ENCODE data around the gene CDHR4.
"Not testable (repeated sequence)": the region's sequence is repeated elsewhere in the genome, so short reads cannot be mapped to it uniquely, and the experiment has no call there.

The CDHR4 gene

DNA sequence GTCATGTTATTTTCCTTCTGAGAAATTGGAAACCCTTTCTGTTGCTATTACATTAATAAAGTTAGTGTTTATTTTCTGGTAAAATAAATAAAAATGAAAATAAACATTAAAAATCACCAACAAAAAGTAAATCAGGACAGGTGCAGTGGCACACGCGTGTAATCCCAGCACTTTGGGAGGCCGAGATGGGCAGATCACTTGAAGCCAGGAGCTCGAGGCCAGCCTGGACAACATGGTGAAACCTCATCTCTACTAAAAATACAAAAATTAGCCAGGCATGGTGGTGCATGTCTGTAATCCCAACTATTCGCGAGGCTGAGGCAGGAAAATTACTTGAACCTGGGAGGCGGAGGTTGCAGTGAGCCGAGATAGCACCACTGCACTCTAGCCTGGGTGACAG, 23.6 kb downstream of the CDHR4 start:
- not testable (repeated sequence) for H3K4me3 Mint-ChIP-seq, H3K27ac Mint-ChIP-seq, H3K27me3 Mint-ChIP-seq, ATAC-seq, DNase-seq, H3K9me3 Mint-ChIP-seq
- H3K4me1 Mint-ChIP-seq = peaks cover 41% of the 10 kb centered on the region

DNA sequence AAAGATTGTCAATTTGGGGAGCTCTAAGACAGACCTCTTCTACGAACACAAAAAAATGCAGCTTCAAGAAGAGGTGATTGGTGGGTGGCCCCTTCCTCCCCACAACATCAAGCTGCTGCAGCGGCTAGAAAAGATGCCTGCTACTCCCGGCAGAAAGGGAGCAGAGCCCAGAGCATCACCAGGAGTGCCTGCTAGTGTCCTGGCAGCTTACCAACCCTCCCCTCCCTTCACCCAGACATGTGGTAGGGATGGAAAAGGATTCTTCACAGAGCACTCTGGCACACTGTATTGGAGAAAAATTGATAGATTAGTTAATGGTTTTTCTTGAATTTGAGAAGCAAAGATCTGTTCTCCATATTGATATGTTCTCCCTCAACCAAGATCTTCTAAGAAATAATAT, 24.1 kb downstream of the CDHR4 start:
- Mint-ChIP-seq H3K4me3 (no peak overlapping the region), H3K27me3 (no peaks in the 10 kb centered on the region), H3K4me1 (peaks cover 38% of the 10 kb centered on the region), H3K9me3 (no peaks in the 10 kb centered on the region), H3K27ac (no peak overlapping the region)
- no peak for ATAC-seq
- DNase-seq = no peak

DNA sequence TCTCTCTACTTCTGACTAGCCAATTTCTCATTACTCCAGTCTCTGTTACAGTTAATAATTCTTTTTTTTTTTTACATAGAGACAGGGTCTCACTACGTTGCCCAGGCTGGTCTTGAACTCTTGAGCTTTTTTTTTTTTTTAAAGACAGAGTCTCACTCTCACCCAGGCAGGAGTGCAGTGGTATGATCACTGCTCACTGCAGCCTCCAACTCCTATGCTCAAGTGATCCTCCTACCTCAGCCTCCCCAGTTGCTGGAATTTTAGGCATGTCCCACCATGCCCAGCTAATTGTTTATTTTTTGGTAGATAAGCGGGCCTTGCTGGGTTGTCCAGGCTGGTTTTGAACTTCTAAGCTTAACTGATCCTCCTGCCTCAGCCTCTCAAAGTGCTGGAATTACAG, 27.0 kb downstream of the CDHR4 start:
- H3K4me1 Mint-ChIP-seq = peaks cover 31% of the 10 kb centered on the region
- ATAC-seq (no peak), DNase-seq (no peak)
- no peaks in the 10 kb centered on the region for H3K27me3 Mint-ChIP-seq
- no peak overlapping the region for H3K27ac Mint-ChIP-seq
- no peaks in the 10 kb centered on the region for H3K9me3 Mint-ChIP-seq
- H3K4me3 Mint-ChIP-seq = no peak overlapping the region

DNA sequence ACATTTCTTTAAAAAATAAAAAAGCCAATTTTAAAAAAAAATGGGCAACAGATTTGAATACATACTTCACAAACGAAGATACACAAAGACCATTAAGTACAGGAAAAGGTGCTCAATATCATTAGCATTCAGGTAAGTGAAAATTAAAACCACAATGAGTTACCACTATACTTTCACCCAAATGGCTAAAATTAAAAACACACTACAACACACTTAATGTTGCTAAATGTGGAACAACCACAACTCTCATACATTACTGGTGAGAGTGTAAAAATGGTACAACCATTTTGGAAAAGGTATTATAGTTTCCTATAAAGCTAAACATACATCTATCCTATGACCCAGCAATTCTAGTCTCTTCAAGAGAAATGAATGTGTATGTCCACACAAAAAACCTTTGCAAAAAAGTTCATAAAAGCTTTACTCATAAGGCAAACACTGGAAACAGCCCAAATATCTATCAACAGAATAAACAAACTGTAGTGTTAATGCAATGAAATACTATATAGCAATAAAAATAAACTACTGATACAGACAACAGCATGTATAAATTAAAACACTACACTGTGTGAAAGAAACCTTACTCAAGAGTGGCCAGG, 28.2 kb downstream of the CDHR4 start:
- Mint-ChIP-seq H3K4me1 (peaks cover 26% of the 10 kb centered on the region), H3K9me3 (no peaks in the 10 kb centered on the region), H3K27me3 (no peaks in the 10 kb centered on the region), H3K27ac (no peak overlapping the region), H3K4me3 (no peak overlapping the region)
- ATAC-seq (no peak), DNase-seq (no peak)

DNA sequence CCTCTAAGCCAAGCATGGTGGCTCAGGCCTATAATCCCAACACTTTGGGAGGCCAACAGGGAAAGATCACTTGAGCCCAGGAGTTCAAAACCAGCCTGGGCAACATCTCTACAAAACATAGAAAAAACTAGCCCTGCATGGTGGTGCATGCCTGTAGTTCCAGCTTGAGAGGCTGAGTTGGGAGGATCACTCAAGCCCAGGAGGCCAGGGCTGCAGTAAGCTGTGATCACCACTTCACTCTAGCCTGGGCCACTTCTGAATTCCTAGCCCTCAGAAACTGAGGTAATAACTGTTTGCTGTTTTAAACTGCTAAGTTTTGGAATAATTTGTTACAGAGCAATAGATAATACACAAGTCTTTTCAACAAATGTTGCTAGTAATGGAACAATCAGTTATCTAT, 29.7 kb downstream of the CDHR4 start:
- Mint-ChIP-seq H3K9me3 (no peaks in the 10 kb centered on the region), H3K4me3 (no peak overlapping the region), H3K27me3 (no peaks in the 10 kb centered on the region), H3K4me1 (peaks cover 20% of the 10 kb centered on the region), H3K27ac (no peak overlapping the region)
- no peak for DNase-seq
- no peak for ATAC-seq

DNA sequence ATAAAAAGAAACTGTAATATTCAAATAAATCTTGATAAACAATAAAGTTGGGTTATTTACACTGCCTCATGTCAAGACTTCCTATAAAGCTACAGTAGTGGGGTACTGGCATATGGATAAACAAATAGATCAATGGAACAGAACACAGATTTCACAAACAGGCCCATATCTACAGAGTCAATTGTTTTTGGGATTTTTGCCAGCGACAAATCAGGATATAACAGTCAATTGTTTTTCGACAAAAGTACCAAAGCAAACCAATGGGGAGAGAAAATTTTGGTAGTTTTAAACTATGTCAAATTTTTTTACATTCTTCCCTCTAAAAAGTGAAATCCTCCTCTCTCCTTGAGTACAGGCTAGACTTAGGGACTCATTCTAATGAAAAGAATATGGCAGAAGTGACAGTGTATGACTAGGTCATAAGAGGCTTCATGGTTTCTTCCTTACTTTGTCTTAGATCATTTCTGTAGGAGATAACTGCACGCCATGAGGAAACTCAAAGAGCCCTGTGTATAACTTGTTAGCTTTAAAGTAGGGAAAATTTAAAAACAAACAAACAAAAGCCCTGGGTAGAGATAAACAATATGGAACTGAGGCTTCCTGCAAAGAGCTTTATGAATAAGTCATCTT, 30.3 kb downstream of the CDHR4 start:
- ATAC-seq = no peak
- no peak overlapping the region for H3K4me3 Mint-ChIP-seq
- no peaks in the 10 kb centered on the region for H3K27me3 Mint-ChIP-seq
- no peaks in the 10 kb centered on the region for H3K9me3 Mint-ChIP-seq
- peaks cover 25% of the 10 kb centered on the region for H3K4me1 Mint-ChIP-seq
- DNase-seq = no peak
- no peak overlapping the region for H3K27ac Mint-ChIP-seq

DNA sequence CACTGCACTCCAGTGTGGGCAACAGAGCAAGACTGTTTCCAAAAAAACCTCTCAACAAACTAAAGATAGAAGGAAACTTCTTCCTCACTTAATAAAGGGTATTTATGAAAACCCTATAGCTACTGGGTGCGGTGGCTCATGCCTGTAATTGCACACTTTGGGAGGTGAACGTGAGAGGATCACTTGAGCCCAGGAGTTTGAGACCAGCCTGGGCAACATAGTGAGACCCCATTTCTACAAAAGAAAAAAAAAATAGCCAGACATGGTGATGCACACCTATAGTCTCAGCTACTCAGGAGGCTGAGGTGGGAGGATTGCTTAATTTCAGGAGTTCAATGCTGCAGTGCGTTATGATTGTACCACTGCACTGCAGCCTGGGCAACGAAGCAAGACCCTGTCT, 35.7 kb downstream of the CDHR4 start:
- no peak overlapping the region for H3K4me3 Mint-ChIP-seq
- DNase-seq = no peak
- H3K27ac Mint-ChIP-seq = no peak overlapping the region
- ATAC-seq = no peak
- no peaks in the 10 kb centered on the region for H3K9me3 Mint-ChIP-seq
- H3K27me3 Mint-ChIP-seq = no peaks in the 10 kb centered on the region
- H3K4me1 Mint-ChIP-seq = peaks cover 12% of the 10 kb centered on the region

DNA sequence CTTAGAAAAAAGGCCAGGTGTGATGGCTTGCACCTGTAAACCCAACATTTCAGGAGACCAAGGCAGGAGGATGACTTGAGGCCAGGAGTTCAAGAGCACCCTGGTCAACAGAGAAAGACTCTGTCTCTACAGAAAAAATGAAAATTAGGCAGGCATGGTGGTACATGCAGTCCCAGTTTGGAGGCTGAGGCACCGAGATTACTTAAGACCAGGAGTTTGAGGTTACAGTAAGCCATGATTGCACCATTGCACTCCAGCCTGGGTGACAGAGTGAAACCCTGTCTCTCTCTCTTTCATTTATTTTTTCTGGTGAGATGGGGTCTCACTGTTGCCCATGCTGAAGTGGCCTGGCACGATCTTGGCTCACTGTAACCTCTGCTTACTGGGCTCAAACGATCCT, 38.0 kb downstream of the CDHR4 start:
- DNase-seq = no peak
- Mint-ChIP-seq H3K4me1 (peaks cover 12% of the 10 kb centered on the region), H3K4me3 (no peak overlapping the region), H3K9me3 (no peaks in the 10 kb centered on the region), H3K27me3 (no peaks in the 10 kb centered on the region), H3K27ac (no peak overlapping the region)
- no peak for ATAC-seq

DNA sequence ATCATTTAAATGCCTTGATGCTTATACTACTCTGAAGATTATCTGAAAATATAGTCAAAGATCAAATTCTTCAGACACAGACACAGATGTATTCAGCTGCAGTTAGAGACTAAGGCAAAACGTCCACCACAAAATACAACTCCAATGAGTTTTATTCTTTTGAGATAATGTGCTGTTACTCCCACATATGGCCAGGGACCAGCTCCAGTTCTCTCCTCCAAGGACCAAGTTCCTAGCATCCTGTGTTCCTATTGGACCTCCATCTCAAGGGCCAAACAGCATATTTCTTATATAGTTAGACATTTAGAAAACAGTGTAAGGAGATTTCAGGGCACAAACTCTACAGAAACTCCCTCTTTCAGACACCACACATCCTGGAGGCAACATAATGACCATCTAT, 40.4 kb downstream of the CDHR4 start:
- Mint-ChIP-seq H3K4me1 (peaks cover 12% of the 10 kb centered on the region), H3K9me3 (no peaks in the 10 kb centered on the region), H3K4me3 (no peak overlapping the region), H3K27me3 (no peaks in the 10 kb centered on the region), H3K27ac (peak overlapping the region in 1 of 2 donors; percentile 9)
- ATAC-seq (no peak), DNase-seq (no peak)

DNA sequence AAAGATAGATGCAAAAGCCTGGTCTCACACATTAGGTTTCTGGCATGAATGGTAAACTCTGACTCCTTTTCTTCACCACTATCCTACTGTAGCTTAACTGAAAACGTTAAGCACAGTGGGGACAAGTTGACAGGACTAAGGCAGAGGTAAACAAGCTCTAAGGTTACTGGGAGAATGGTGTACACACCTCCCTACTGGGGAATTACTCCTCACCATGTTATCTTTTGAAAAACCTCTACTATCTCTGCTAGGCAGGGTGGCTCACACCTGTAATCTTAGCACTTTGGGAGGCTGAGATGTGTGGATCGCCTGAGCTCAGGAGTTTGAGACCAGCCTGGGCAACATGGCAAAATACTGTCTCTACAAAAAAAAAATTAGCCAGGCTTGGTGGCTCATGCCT, 42.5 kb downstream of the CDHR4 start:
- H3K27me3 Mint-ChIP-seq = no peaks in the 10 kb centered on the region
- peaks cover 18% of the 10 kb centered on the region for H3K4me1 Mint-ChIP-seq
- H3K27ac Mint-ChIP-seq = no peak overlapping the region
- H3K4me3 Mint-ChIP-seq = no peak overlapping the region
- no peaks in the 10 kb centered on the region for H3K9me3 Mint-ChIP-seq
- no peak for DNase-seq
- ATAC-seq = no peak

DNA sequence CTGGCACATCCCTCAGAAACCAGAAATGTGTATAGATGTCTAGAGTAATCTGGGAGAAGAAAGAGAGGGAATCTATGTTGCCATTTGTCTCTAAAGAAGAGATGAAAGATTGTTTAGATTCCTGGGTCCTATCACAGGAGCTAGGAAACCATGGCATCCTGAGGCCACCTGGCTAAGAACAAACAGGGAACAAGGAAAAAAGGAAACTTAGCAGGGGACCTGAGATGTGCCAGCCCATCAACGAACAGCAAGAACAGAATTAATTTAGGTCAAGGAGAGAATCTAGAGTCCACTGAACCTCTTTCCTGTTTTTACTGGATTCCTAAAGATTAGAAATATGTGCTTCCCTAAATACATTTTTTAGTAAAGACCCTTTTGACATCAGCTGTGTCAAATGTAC, 43.6 kb downstream of the CDHR4 start:
- Mint-ChIP-seq H3K9me3 (no peaks in the 10 kb centered on the region), H3K4me1 (peaks cover 18% of the 10 kb centered on the region), H3K27ac (no peak overlapping the region), H3K4me3 (no peak overlapping the region), H3K27me3 (no peaks in the 10 kb centered on the region)
- no peak for DNase-seq
- ATAC-seq = no peak

DNA sequence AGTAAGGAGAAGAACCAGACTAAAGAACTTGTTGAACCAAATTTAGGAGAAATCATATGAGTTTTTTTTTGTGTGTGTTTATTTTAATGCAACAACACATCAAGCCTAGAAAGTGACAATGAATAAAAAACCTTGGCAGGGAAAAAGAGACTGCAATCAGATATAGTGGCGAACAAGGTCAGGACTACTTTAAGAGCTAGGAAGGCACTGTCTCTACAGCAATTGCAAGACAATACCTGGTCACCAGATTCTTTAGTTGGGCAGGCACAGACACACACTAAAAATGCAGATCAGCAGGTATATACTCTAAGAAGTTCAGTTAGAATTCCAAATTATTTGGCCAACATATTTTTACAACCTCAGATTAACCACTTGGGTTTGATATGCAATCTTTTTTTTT, 45.1 kb downstream of the CDHR4 start:
- H3K4me3 Mint-ChIP-seq = no peak overlapping the region
- H3K27me3 Mint-ChIP-seq = no peaks in the 10 kb centered on the region
- peaks cover 16% of the 10 kb centered on the region for H3K4me1 Mint-ChIP-seq
- H3K27ac Mint-ChIP-seq = no peak overlapping the region
- no peak for ATAC-seq
- DNase-seq = no peak
- H3K9me3 Mint-ChIP-seq = no peaks in the 10 kb centered on the region

DNA sequence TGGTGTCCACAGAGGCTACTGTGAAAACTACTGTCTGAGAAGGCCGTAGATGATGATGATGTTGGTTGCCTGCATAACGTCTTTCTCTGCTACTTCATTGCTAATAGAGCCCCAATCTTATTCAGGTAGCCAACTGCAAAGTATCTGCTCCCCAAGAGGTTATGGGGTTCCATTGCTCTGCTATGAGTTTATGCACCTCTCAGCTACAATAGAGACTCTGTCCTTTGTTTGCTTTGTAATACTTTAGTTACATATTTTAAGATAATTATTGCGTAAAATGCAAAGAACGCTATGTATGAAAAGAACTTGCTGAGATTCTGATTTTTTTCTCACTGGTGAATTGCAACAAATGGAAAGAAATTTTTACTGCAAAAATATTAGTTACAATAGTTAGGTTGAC, 48.2 kb downstream of the CDHR4 start:
- Mint-ChIP-seq H3K27me3 (no peaks in the 10 kb centered on the region), H3K27ac (no peak overlapping the region), H3K4me3 (no peak overlapping the region), H3K9me3 (no peaks in the 10 kb centered on the region), H3K4me1 (peaks cover 17% of the 10 kb centered on the region)
- ATAC-seq = no peak
- DNase-seq = no peak

DNA sequence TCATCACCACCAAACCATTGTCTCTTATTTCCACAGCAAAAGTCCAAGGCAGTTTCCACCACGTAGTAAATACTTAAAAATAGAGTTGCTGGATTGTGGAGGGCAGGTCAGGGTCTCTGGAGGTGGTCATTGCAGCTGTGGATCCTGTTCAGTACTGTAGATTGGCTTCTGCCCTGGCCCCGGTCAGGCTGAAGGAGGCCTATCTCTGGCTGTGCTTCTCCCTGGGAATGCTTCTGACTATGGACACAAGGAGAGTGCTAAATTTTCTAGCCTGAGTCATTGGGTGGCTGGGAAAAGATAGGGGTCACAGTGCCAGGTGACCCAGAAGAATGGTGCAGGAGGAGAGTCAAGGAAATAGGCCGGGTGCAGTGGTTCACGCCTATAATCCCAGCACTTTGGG, 49.6 kb downstream of the CDHR4 start:
- H3K9me3 Mint-ChIP-seq = no peaks in the 10 kb centered on the region
- ATAC-seq (no peak), DNase-seq (no peak)
- no peak overlapping the region for H3K4me3 Mint-ChIP-seq
- peaks cover 15% of the 10 kb centered on the region for H3K4me1 Mint-ChIP-seq
- no peak overlapping the region for H3K27ac Mint-ChIP-seq
- no peaks in the 10 kb centered on the region for H3K27me3 Mint-ChIP-seq

DNA sequence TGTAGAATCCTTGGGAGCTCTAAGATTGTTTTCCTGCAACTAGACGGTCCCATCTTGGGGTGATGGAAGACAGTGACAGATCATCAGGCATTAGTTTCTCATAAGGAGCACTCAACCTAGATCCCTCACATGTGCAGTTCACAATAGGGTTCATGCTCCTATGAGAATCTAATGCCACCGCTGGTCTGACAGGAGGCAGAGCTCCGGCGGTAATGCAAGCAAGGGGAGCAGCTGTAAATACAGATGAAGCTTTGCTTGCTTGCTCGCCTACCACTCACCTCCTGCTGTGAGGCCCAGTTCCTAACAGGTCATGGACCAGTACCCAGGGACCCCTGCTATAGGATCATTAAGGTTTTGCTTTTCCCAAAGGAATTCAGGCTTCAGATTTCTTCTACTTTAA, 50.8 kb downstream of the CDHR4 start:
- Mint-ChIP-seq H3K27ac (peak overlapping the region in 1 of 2 donors; percentile 46), H3K4me1 (peaks cover 15% of the 10 kb centered on the region)
- H3K27me3 Mint-ChIP-seq, DNase-seq, H3K9me3 Mint-ChIP-seq, H3K4me3 Mint-ChIP-seq, ATAC-seq: not testable (repeated sequence)

DNA sequence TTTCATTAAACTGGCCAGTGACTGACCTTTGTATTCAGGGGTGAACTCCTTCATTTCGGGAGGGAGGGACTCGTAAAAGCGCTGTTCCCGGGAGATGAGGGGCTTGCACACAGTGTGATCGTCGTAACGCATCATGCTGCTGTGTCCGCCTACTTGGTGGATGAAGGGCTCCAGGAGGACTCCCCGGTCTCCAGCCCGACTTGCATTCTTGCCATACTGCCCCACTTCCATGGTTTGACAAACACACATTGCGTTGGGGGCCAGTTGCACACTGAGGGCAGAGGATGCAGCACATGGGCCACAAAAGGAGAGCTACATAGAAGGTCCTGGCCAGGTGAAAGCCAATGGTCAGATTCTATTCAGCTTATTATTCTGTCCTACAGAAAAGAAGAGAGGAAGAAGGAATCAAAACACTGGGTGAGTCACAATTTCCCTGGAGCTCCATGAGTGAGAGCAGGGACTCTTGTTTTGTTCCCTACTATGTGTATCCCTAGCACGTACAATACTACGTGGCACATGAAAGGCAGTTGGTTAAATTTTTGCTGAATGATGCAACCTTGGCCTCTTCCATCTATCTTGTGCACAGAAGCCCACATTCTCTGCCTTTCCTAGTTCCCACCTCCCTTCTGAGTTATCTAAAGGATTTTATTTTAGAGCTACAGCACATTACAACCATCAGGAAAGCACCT, 51.7 kb downstream of the CDHR4 start:
- H3K27ac Mint-ChIP-seq = peak overlapping the region in 1 of 2 donors; percentile 62
- DNase-seq = no peak

More for the DNA sequence above, 51.7 kb downstream of the CDHR4 start:
- H3K9me3 Mint-ChIP-seq = no peaks in the 10 kb centered on the region
- H3K27me3 Mint-ChIP-seq = no peaks in the 10 kb centered on the region
- ATAC-seq = no peak
- no peak overlapping the region for H3K4me3 Mint-ChIP-seq
- peaks cover 11% of the 10 kb centered on the region for H3K4me1 Mint-ChIP-seq
